Midbrain (tissue), 1 donor: ENCODE data around the gene MYL7.

Source experiments
- DNase-seq: peaks from one replicate; lab custom pipeline; 2025; lab: John Stamatoyannopoulos, UW

Gene MYL7

GRCh38 chr7:44150966-44151941 is 10.1 kb upstream of the MYL7 start:
- DNase-seq, result no peak

- DNase-seq, result no peak
Observed at GRCh38 chr7:44150466-44150832, 9.3 kb upstream of the MYL7 start.

GRCh38 chr7:44149571-44150465 is 8.7 kb upstream of the MYL7 start:
- no peak for DNase-seq

GRCh38 chr7:44148961-44149536 is 7.9 kb upstream of the MYL7 start:
- no peak for DNase-seq

GRCh38 chr7:44148166-44148565 is 7.0 kb upstream of the MYL7 start:
- no peak for DNase-seq

- no peak for DNase-seq
Observed at GRCh38 chr7:44147026-44147991, 6.2 kb upstream of the MYL7 start.

GRCh38 chr7:44145969-44146911 is 5.1 kb upstream of the MYL7 start:
- peak; percentile 41 for DNase-seq

- peak; percentile 20 for DNase-seq
Observed at GRCh38 chr7:44145479-44145968, 4.4 kb upstream of the MYL7 start.

- no peak for DNase-seq
Observed at GRCh38 chr7:44144968-44145478, 3.9 kb upstream of the MYL7 start.

GRCh38 chr7:44144426-44144967 is 3.4 kb upstream of the MYL7 start:
- no peak for DNase-seq

- no peak for DNase-seq
Observed at GRCh38 chr7:44143646-44144250, 2.6 kb upstream of the MYL7 start.

GRCh38 chr7:44142028-44142427 is 896 bp upstream of the MYL7 start:
- no peak for DNase-seq

GRCh38 chr7:44140341-44140740 is 791 bp downstream of the MYL7 start:
- no peak for DNase-seq

GRCh38 chr7:44139311-44140010 is 1.7 kb downstream of the MYL7 start:
- DNase-seq, result no peak

- no peak for DNase-seq
Observed at GRCh38 chr7:44138698-44139097, 2.4 kb downstream of the MYL7 start.

GRCh38 chr7:44136731-44137130 is 4.4 kb downstream of the MYL7 start:
- no peak for DNase-seq

- DNase-seq, result peak; percentile 32
Observed at GRCh38 chr7:44134943-44135628, 6.0 kb downstream of the MYL7 start.

GRCh38 chr7:44133295-44133694 is 7.8 kb downstream of the MYL7 start:
- DNase-seq, result no peak
